ENCODE results near the gene LCP2.

- no peak for TF ChIP-seq KLF16 (tag by site-specific recombination; IDR thresholded peaks at IDR 0.05)
- TF ChIP-seq HOXC10 (CRISPR knock-in tag; IDR thresholded peaks at IDR 0.05), result no peak
- no peak for TF ChIP-seq CTCF (tag by site-specific recombination; IDR thresholded peaks at IDR 0.05)
These were observed 35.2 kb downstream of the LCP2 start for GRCh38 chr5:170262061-170263045.
